Fibroblast of peridontal ligament (primary cell): ENCODE results near the gene FCER1G.

ENCODE experiments used
- DNase-seq: peaks from one replicate; pipeline ENCODE4 v3.0.0-alpha.2; 2010; ENCODE audit errors: extremely low read depth

Gene FCER1G

DNA sequence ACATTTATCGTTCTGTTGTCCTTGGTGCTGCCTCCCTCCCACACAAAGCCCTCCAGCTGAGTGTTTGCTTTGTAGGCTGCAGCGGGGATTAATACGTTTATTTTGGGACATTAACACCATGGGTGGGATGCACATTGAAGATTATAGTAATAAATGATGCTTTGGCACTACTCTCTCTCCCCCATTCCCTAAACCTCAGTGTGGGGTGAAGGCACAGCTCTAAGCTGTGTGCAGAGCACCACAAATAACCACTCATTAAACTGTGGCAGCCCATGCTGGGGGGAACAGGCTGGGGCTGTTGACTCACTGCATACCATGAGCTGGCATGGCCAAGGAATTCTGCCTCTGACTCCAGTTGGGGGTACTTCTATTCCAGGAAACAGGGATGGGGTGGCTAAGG is 51.1 kb downstream of the FCER1G start:
- no peak for DNase-seq

DNA sequence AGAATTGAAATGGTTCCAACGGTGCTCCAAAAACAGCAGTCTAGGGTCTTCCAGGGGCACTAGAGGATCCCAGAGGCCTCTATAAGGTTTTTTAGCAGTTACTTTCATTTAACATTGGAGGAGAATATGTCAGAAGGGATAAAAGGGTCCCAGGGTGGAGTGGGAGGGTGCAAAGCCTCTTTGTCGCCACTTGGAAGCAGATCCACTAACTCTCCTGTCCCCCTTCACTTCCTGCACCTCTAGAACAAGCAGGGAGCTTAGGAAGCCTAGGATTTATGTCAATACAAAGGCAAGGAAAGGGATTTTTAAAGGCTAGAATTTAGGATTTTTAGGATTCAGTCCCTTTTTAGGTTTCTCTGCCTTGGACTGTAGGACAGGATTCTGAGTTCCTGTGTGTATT is 51.7 kb downstream of the FCER1G start:
- DNase-seq, result no peak

DNA sequence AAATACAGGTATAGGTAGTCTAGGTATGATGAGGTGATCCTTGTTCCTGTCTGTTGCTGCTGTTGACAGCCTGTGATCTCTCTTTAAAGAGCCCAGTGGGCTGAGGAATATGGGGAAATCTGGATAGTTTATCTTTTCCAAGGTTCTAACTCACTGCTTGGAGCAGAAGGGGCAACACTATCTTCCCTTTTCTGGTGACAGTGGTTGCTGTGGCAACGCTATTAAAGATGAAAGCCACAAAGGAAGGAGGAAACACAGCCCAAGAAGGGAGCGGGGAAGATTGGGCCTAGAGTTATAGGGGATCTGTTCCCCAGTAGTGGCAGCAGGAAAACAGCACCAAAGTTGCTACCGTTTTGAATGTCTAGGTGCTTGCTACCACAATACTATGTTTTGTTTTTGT is 52.2 kb downstream of the FCER1G start:
- DNase-seq, result no peak
